Mononuclear cell (primary cell): ENCODE measurements around the gene DHDH. TPM values are rescaled to one million over a fixed set of nuclear protein-coding genes. Genes with fewer than 3 reads are reported as not detected.

Source experiments
- H3K27me3 ChIP-seq: 2 replicates; pipeline ENCODE4 v1.6.0; 2011; ENCODE audit warnings: low read length, control low read depth; ENCODE audit not compliant: insufficient read depth
- H3K4me1 ChIP-seq: 2 replicates; pipeline ENCODE4 v1.5.1; 2011; ENCODE audit warnings: mild to moderate bottlenecking, low read length, control low read depth; ENCODE audit not compliant: insufficient read depth
- H3K4me3 ChIP-seq: 2 replicates; pipeline ENCODE4 v1.5.1; 2011; ENCODE audit warnings: mild to moderate bottlenecking, low read length, moderate library complexity
- H3K9me3 ChIP-seq: 2 replicates; pipeline ENCODE4 v1.5.1; 2011; ENCODE audit warnings: low read depth, mild to moderate bottlenecking, control low read depth, low read length
- total RNA-seq: library from RNA; depleted of rRNA; stranded (reverse); fragments of >200 nt; gene quantifications from one replicate; pipeline ENCODE4 v1.2.3, GENCODE V29; 2012

The DHDH gene
- total RNA-seq, 1 donor: 0.21 TPM

- H3K27me3 ChIP-seq: no peaks in the 10 kb centered on the region
These were observed 19.6 kb downstream of the DHDH start for GRCh38 chr19:48953141-48953540.

GRCh38 chr19:48953990-48954594 lies 20.6 kb downstream of the DHDH start:
- Histone ChIP-seq H3K27me3 (no peaks in the 10 kb centered on the region), H3K4me3 (peak overlapping the region; percentile 96), H3K4me1 (peaks cover 32% of the 10 kb centered on the region), H3K9me3 (no peaks in the 10 kb centered on the region)

More at GRCh38 chr19:48953141-48953540, 19.6 kb downstream of the DHDH start:
- Histone ChIP-seq H3K9me3 (no peaks in the 10 kb centered on the region), H3K4me1 (peaks cover 23% of the 10 kb centered on the region), H3K4me3 (no peak overlapping the region)

GRCh38 chr19:48954595-48955307 lies 21.3 kb downstream of the DHDH start, which contains the start of gene BAX:
TSS of gene BAX (plus strand) at chr19:48954875. CDS start at chr19:48954929, 54 bp downstream.
- Histone ChIP-seq H3K4me3 (peak within 1 kb of the TSS; percentile 96), H3K27me3 (no peaks in the 10 kb centered on the region), H3K4me1 (peaks cover 38% of the 10 kb centered on the region), H3K9me3 (no peaks in the 10 kb centered on the region)

GRCh38 chr19:48955308-48955958 lies 21.9 kb downstream of the DHDH start:
- H3K9me3 ChIP-seq: no peaks in the 10 kb centered on the region
- H3K4me1 ChIP-seq: peaks cover 45% of the 10 kb centered on the region
- H3K27me3 ChIP-seq: no peaks in the 10 kb centered on the region
- H3K4me3 ChIP-seq: peak overlapping the region; percentile 96

- H3K27me3 ChIP-seq: no peaks in the 10 kb centered on the region
- H3K4me1 ChIP-seq: peaks cover 68% of the 10 kb centered on the region
These were observed 24.5 kb downstream of the DHDH start for GRCh38 chr19:48958006-48958405.

GRCh38 chr19:48959341-48960239 lies 26.1 kb downstream of the DHDH start:
- Histone ChIP-seq H3K9me3 (no peaks in the 10 kb centered on the region), H3K4me3 (no peak overlapping the region), H3K4me1 (peaks cover 79% of the 10 kb centered on the region), H3K27me3 (no peaks in the 10 kb centered on the region)

More at GRCh38 chr19:48958006-48958405, 24.5 kb downstream of the DHDH start:
- Histone ChIP-seq H3K9me3 (no peaks in the 10 kb centered on the region), H3K4me3 (no peak overlapping the region)

- H3K4me1 ChIP-seq: peaks cover 72% of the 10 kb centered on the region
- no peak overlapping the region for H3K4me3 ChIP-seq
- H3K27me3 ChIP-seq: no peaks in the 10 kb centered on the region
- H3K9me3 ChIP-seq: no peaks in the 10 kb centered on the region
These were observed 27.7 kb downstream of the DHDH start for GRCh38 chr19:48961051-48961649.

- no peak overlapping the region for H3K4me3 ChIP-seq
- H3K9me3 ChIP-seq: no peaks in the 10 kb centered on the region
- peaks cover 73% of the 10 kb centered on the region for H3K4me1 ChIP-seq
- H3K27me3 ChIP-seq: no peaks in the 10 kb centered on the region
These were observed 28.2 kb downstream of the DHDH start for GRCh38 chr19:48961673-48962028.

- H3K27me3 ChIP-seq: no peaks in the 10 kb centered on the region
- peak overlapping the region; percentile 26 for H3K4me3 ChIP-seq
- H3K4me1 ChIP-seq: peaks cover 79% of the 10 kb centered on the region
- no peaks in the 10 kb centered on the region for H3K9me3 ChIP-seq
These were observed 28.7 kb downstream of the DHDH start for GRCh38 chr19:48962029-48962848.

- Histone ChIP-seq H3K4me1 (peaks cover 85% of the 10 kb centered on the region), H3K9me3 (no peaks in the 10 kb centered on the region), H3K27me3 (no peaks in the 10 kb centered on the region), H3K4me3 (peak overlapping the region; percentile 26)
These were observed 29.3 kb downstream of the DHDH start for GRCh38 chr19:48962849-48963165.

GRCh38 chr19:48963371-48964204 lies 30.1 kb downstream of the DHDH start:
- H3K9me3 ChIP-seq: no peaks in the 10 kb centered on the region
- peak overlapping the region; percentile 42 for H3K4me3 ChIP-seq
- H3K27me3 ChIP-seq: no peaks in the 10 kb centered on the region
- H3K4me1 ChIP-seq: peaks cover 87% of the 10 kb centered on the region

GRCh38 chr19:48964205-48965039 lies 30.9 kb downstream of the DHDH start:
- no peaks in the 10 kb centered on the region for H3K27me3 ChIP-seq
- H3K4me3 ChIP-seq: peak overlapping the region; percentile 42

More at GRCh38 chr19:48964205-48965039, 30.9 kb downstream of the DHDH start:
- Histone ChIP-seq H3K4me1 (peaks cover 85% of the 10 kb centered on the region), H3K9me3 (no peaks in the 10 kb centered on the region)
